MCF 10A (cell line): ENCODE results near the gene HK3. TPM values are rescaled to one million over a fixed set of nuclear protein-coding genes. Genes with fewer than 3 reads are reported as not detected.
A peak's percentile ranks its signal among the peaks of the same experiment; 100 is the strongest.

Experiments used
- BruUV-seq: library from RNA; stranded (reverse); fragments of 400-500 nt; replicated peaks from 2 replicates; lab custom pipeline; 2021; lab: Mats Ljungman, UMichigan
- CTCF ChIA-PET: fragments of 300-600 bp; sonication (Branson Sonifier 250); formaldehyde crosslinking; extraction: SDS; loops from one replicate; lab custom pipeline; 2021; ENCODE audit warnings: antibody characterized with exemption, inconsistent platforms; lab: Yijun Ruan, JAX
- POLR2A ChIA-PET: fragments of 300-600, 350-650 bp; sonication (Branson Sonifier 250); formaldehyde crosslinking; extraction: SDS; loops from one replicate; lab custom pipeline; 2020; ENCODE audit warnings: antibody characterized with exemption, inconsistent platforms; lab: Yijun Ruan, JAX
- DNase-seq: peaks from one replicate; pipeline ENCODE4 v3.0.0-alpha.2; 2018; ENCODE audit not compliant: unreplicated experiment
- H3K27ac Mint-ChIP-seq: one replicate; pipeline ENCODE4 v1.8.0; 2022; ENCODE audit warnings: mild to moderate bottlenecking, low read depth, mixed read lengths; ENCODE audit not compliant: unreplicated experiment
- H3K27me3 Mint-ChIP-seq: one replicate; pipeline ENCODE4 v1.8.0; 2022; ENCODE audit warnings: mixed read lengths; ENCODE audit not compliant: insufficient read depth, unreplicated experiment
- H3K36me3 Mint-ChIP-seq: one replicate; pipeline ENCODE4 v1.8.0; 2022; ENCODE audit warnings: mild to moderate bottlenecking, moderate library complexity, mixed read lengths; ENCODE audit not compliant: insufficient read depth, unreplicated experiment
- H3K4me1 Mint-ChIP-seq: one replicate; pipeline ENCODE4 v1.8.0; 2022; ENCODE audit warnings: mixed read lengths; ENCODE audit not compliant: insufficient read depth, unreplicated experiment
- H3K4me3 Mint-ChIP-seq: one replicate; pipeline ENCODE4 v1.8.0; 2022; ENCODE audit warnings: mild to moderate bottlenecking, moderate library complexity, mixed read lengths; ENCODE audit not compliant: unreplicated experiment
- H3K9me3 Mint-ChIP-seq: one replicate; pipeline ENCODE4 v1.8.0; 2022; ENCODE audit warnings: mixed read lengths; ENCODE audit not compliant: unreplicated experiment
- CTCF ChIP-seq: fragments of 200-600 bp; IDR thresholded peaks from one replicate; pipeline ENCODE4 v1.8.0; 2022; ENCODE audit warnings: antibody characterized with exemption, mild to moderate bottlenecking; ENCODE audit not compliant: unreplicated experiment
- intact Hi-C: fragments of 100-400 bp; cut with micrococcal nuclease; formaldehyde crosslinking; loops from 2 replicates; pipeline ENCODE4 v1.14.1; 2022
- total RNA-seq: library from RNA; stranded (reverse); gene quantifications from 2 replicates; pipeline ENCODE4 v1.2.3, GENCODE V29; 2022

The HK3 gene
- total RNA-seq, 1 experiment from 2014 or later: not detected

GRCh38 chr5:176934309-176934930 is 35.3 kb upstream of the HK3 start:
- no peaks in the 10 kb centered on the region for H3K4me1 Mint-ChIP-seq
- intact Hi-C loops: no loop called here
- POLR2A ChIA-PET: interaction anchor here (0.5 kb wide), 1 partner anchor 22 kb away, joined by 3 read pairs; no protein-coding TSS in a partner anchor
- no peaks in the 10 kb centered on the region for H3K27me3 Mint-ChIP-seq
- no peak overlapping the region for H3K27ac Mint-ChIP-seq
- CTCF ChIA-PET: interaction anchor here (0.5 to 4.8 kb wide), 6 partner anchors 14 to 277 kb away, joined by 3 to 26 read pairs (median 6); no protein-coding TSS in a partner anchor
- H3K4me3 Mint-ChIP-seq: no peak overlapping the region
- no peak for DNase-seq
- no peaks in the 10 kb centered on the region for H3K9me3 Mint-ChIP-seq
- no peak for TF ChIP-seq CTCF
- no TSS peak for BruUV-seq
- peaks cover 72% of the 10 kb centered on the region for H3K36me3 Mint-ChIP-seq

DNA sequence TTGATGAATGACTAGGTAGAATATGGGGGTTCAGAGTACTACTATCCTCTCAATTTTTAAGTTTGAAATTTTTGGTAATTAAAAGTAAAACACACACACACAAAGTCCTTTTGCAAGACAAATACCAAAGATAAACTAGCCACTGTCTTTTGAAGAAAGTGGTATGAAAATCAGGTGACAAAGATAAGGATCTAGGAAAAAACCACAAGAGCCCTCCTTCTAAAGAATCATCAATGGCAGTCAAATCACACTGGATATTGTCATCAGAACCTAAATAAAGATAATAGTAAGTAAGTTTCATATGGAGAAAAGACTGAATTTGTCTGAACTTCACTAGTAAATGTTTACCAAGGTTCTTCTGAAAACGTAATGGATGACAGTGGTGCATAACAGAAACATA is 30.5 kb upstream of the HK3 start:
- no peak for TF ChIP-seq CTCF
- Mint-ChIP-seq H3K9me3 (no peaks in the 10 kb centered on the region), H3K36me3 (peaks cover 77% of the 10 kb centered on the region), H3K27me3 (no peaks in the 10 kb centered on the region), H3K4me1 (no peaks in the 10 kb centered on the region), H3K27ac (no peak overlapping the region), H3K4me3 (no peak overlapping the region)
- ChIA-PET CTCF (interaction anchor here (0.6 to 2.3 kb wide), 4 partner anchors 10 to 1380 kb away, joined by 3 to 7 read pairs (median 4); no protein-coding TSS in a partner anchor), POLR2A (no interaction called here)
- BruUV-seq: no TSS peak
- DNase-seq: no peak
- intact Hi-C loops: no loop called here

DNA sequence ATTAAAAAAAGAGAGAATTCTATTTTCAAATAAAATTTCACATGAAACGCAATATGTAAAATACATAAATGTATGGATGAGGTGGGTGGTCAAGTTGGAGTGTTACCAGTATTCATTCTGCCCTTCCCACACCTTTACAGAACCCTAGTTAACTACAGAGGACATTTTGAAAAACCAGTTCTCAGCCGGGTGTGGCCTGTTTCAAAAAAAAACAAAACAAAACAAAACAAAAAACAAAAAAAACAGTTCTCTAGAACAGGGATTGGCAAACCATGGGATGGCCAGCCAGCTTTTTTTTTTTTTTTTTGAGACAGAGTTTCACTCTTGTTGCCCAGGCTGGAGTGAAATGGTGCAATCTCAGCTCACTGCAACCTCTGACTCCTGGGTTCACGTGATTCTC is 28.4 kb upstream of the HK3 start:
- Mint-ChIP-seq H3K27me3 (no peaks in the 10 kb centered on the region), H3K36me3 (peaks cover 74% of the 10 kb centered on the region), H3K4me1 (no peaks in the 10 kb centered on the region), H3K4me3 (no peak overlapping the region), H3K27ac (no peak overlapping the region), H3K9me3 (no peaks in the 10 kb centered on the region)
- CTCF ChIA-PET: interaction anchor here (1.0 to 2.6 kb wide), 2 partner anchors 16 to 267 kb away, joined by 3 to 20 read pairs; no protein-coding TSS in a partner anchor
- POLR2A ChIA-PET: no interaction called here
- no peak for TF ChIP-seq CTCF
- no TSS peak for BruUV-seq
- intact Hi-C loops: no loop called here
- peak; percentile 13 for DNase-seq

GRCh38 chr5:176922817-176923216 is 23.7 kb upstream of the HK3 start:
- H3K36me3 Mint-ChIP-seq: peaks cover 44% of the 10 kb centered on the region
- BruUV-seq: no TSS peak
- intact Hi-C loops: no loop called here
- ChIA-PET CTCF (interaction anchor here (0.7 to 4.4 kb wide), 5 partner anchors 85 to 1389 kb away, joined by 3 to 23 read pairs (median 3); no protein-coding TSS in a partner anchor), POLR2A (interaction anchor here (0.7 kb wide), 1 partner anchor 37 kb away, joined by 3 read pairs; no protein-coding TSS in a partner anchor)
- no peak overlapping the region for H3K27ac Mint-ChIP-seq
- TF ChIP-seq CTCF: no peak
- H3K4me1 Mint-ChIP-seq: peaks cover 5% of the 10 kb centered on the region
- no peak for DNase-seq
- no peak overlapping the region for H3K4me3 Mint-ChIP-seq
- no peaks in the 10 kb centered on the region for H3K9me3 Mint-ChIP-seq
- no peaks in the 10 kb centered on the region for H3K27me3 Mint-ChIP-seq
